ENCODE results near the gene CORIN. TPM values are rescaled to one million over a fixed set of nuclear protein-coding genes. Genes with fewer than 3 reads are reported as not detected.
A peak's percentile ranks its signal among the peaks of the same experiment; 100 is the strongest.

Gene CORIN
- total and polyA plus RNA-seq, 10 of the 15 experiments (the other 5 are each of a cell fraction or from before 2014, with no cell fraction given): 0.02 to 0.45 (median 0.09) TPM; not detected in 3

DNA sequence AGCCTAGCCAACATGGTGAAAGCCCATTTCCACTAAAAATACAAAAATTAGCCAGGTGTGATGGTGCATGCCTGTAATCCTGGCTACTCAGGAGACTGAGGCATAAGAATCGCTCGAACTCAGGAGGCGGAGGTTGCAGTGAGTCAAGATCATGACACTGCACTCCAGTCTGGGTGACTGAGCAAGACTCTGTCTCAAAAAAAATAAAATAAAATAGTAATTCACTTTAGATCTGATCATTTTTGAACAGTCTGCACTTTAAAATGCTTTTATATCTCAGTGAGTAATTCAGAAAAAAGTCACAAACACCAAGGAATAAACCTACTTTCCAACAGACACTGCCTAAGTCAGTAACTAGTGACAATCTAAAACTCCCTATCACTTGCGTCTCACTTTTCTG lies 25.6 kb upstream of the CORIN start:
- ChIA-PET RAD21 (ENCODE audit: unreplicated experiment) (no interaction called here), POLR2A (no interaction called here), SMC1A (ENCODE audit: uncharacterized antibody, unreplicated experiment) (interaction anchor here (1.1 kb wide), 1 partner anchor 24 kb away, joined by 3 read pairs; no protein-coding TSS in a partner anchor), CTCF (no interaction called here)
- BruUV-seq (replicated peaks): no TSS peak
- intact Hi-C loops (cut with micrococcal nuclease; ENCODE audit: unreplicated experiment): no loop called here
- no peaks in the 10 kb centered on the region for H3K9me3 ChIP-seq (replicated peaks; ENCODE audit: control insufficient read depth, insufficient read depth, low read length)
- H2AFZ ChIP-seq (ENCODE audit: control insufficient read depth, low read depth, low read length): no peak overlapping the region
- 73% methylated on average over 4 of the region's 4 CpGs for WGBS (ENCODE audit: insufficient coverage, insufficient replicate concordance, low lambda C conversion rate, missing lambda C conversion rate)
- TF ChIP-seq, protein P1, sequence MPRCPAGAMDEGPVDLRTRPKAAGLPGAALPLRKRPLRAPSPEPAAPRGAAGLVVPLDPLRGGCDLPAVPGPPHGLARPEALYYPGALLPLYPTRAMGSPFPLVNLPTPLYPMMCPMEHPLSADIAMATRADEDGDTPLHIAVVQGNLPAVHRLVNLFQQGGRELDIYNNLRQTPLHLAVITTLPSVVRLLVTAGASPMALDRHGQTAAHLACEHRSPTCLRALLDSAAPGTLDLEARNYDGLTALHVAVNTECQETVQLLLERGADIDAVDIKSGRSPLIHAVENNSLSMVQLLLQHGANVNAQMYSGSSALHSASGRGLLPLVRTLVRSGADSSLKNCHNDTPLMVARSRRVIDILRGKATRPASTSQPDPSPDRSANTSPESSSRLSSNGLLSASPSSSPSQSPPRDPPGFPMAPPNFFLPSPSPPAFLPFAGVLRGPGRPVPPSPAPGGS (IDR thresholded peaks at IDR 0.05; ENCODE audit: borderline replicate concordance, insufficient read depth, low read depth, low read length, poor library complexity, severe bottlenecking): peak; percentile 30
- TF ChIP-seq CREM (IDR thresholded peaks at IDR 0.05; ENCODE audit: low read depth): no peak
- ATAC-seq: no peak
- no peaks in the 10 kb centered on the region for H3K4me1 ChIP-seq (ENCODE audit: control insufficient read depth, insufficient read depth, low read length)
- FAIRE-seq: no peak
- H3K27ac ChIP-seq (ENCODE audit: control insufficient read depth, insufficient read depth): no peak overlapping the region
- no peaks in the 10 kb centered on the region; a peak in 1 of 4 replicates for H3K36me3 ChIP-seq (ENCODE audit: control insufficient read depth in 2 of 2, insufficient read depth in 2 of 2, low read length in 1 of 2)
- H3K27me3 ChIP-seq (replicated peaks in 1 of 2; ENCODE audit: control insufficient read depth in 2 of 2, insufficient read depth in 2 of 2, low read length in 1 of 2): no peaks in the 10 kb centered on the region
- in situ Hi-C loops (cut with MboI): no loop called here
- no peaks in the 10 kb centered on the region for H3K79me2 ChIP-seq (ENCODE audit: control insufficient read depth, insufficient read depth, low read length)
- H3K4me2 ChIP-seq (ENCODE audit: control insufficient read depth, insufficient read depth): no peak overlapping the region
- no peaks in the 10 kb centered on the region for H4K20me1 ChIP-seq (ENCODE audit: control insufficient read depth, insufficient read depth)
- DNase-seq (ENCODE audit: low read depth, low spot score): no peak
- no peak overlapping the region for H3K4me3 ChIP-seq
- no peak overlapping the region for H3K9ac ChIP-seq (ENCODE audit: control insufficient read depth, insufficient read depth, low read length)

DNA sequence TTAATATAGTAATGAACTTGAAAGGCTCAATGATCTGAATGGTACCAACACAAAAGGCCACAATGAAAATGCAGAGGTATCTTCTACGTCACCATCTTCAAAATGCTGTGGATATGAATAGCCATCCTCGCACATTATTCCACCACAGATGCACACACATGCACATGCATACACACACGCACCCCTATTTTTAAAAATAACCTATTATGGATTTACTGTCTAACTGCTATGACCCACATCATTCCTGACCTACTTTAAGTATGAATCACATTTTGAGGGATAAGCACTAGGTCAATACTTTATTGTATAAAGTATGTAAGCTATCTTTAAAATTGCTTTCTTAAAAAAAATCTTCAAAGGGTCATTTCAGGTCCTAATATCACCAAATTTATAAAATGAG lies 24.4 kb upstream of the CORIN start:
- FAIRE-seq: no peak
- intact Hi-C loops (cut with micrococcal nuclease; ENCODE audit: unreplicated experiment): no loop called here
- in situ Hi-C loops (cut with MboI): no loop called here

More for the DNA sequence above, 24.4 kb upstream of the CORIN start:
- ChIA-PET CTCF (no interaction called here), SMC1A (ENCODE audit: uncharacterized antibody, unreplicated experiment) (interaction anchor here (0.6 kb wide), 1 partner anchor 158 kb away, joined by 3 read pairs; no protein-coding TSS in a partner anchor), RAD21 (ENCODE audit: unreplicated experiment) (no interaction called here), POLR2A (no interaction called here)
- ATAC-seq (no peak), DNase-seq (ENCODE audit: low read depth, low spot score) (no peak)
- Histone ChIP-seq H3K4me1 (ENCODE audit: control insufficient read depth, insufficient read depth, low read length) (no peaks in the 10 kb centered on the region), H3K36me3 (ENCODE audit: control insufficient read depth in 2 of 2, insufficient read depth in 2 of 2, low read length in 1 of 2) (no peaks in the 10 kb centered on the region; a peak in 1 of 4 replicates), H3K9me3 (replicated peaks; ENCODE audit: control insufficient read depth, insufficient read depth, low read length) (no peaks in the 10 kb centered on the region), H3K79me2 (ENCODE audit: control insufficient read depth, insufficient read depth, low read length) (no peaks in the 10 kb centered on the region), H3K9ac (ENCODE audit: control insufficient read depth, insufficient read depth, low read length) (no peak overlapping the region), H4K20me1 (ENCODE audit: control insufficient read depth, insufficient read depth) (no peaks in the 10 kb centered on the region), H2AFZ (ENCODE audit: control insufficient read depth, low read depth, low read length) (no peak overlapping the region), H3K27me3 (replicated peaks in 1 of 2; ENCODE audit: control insufficient read depth in 2 of 2, insufficient read depth in 2 of 2, low read length in 1 of 2) (no peaks in the 10 kb centered on the region), H3K4me2 (ENCODE audit: control insufficient read depth, insufficient read depth) (no peak overlapping the region), H3K4me3 (no peak overlapping the region), H3K27ac (ENCODE audit: control insufficient read depth, insufficient read depth) (no peak overlapping the region)
- TF ChIP-seq CEBPB (IDR thresholded peaks at IDR 0.05; ENCODE audit: borderline replicate concordance in 1 of 2, low read depth in 2 of 2, low read length in 2 of 2) (no peak), SIX5 (IDR thresholded peaks at IDR 0.05; ENCODE audit: low read depth, low read length, severe bottlenecking) (no peak), CREB1 (IDR thresholded peaks at IDR 0.05; ENCODE audit: low read depth) (no peak), LARP7 (IDR thresholded peaks at IDR 0.05) (no peak), TARDBP (IDR thresholded peaks at IDR 0.05; ENCODE audit: borderline replicate concordance) (no peak), RBBP5 (conservative IDR thresholded peaks at IDR 0.05) (no peak), FOXM1 (IDR thresholded peaks at IDR 0.05; ENCODE audit: low read depth, low read length) (no peak)
- TF ChIP-seq, protein P1 (IDR thresholded peaks at IDR 0.05; ENCODE audit: borderline replicate concordance, insufficient read depth, low read depth, low read length, poor library complexity, severe bottlenecking): peak; percentile 79
- TF ChIP-seq, protein P2, sequence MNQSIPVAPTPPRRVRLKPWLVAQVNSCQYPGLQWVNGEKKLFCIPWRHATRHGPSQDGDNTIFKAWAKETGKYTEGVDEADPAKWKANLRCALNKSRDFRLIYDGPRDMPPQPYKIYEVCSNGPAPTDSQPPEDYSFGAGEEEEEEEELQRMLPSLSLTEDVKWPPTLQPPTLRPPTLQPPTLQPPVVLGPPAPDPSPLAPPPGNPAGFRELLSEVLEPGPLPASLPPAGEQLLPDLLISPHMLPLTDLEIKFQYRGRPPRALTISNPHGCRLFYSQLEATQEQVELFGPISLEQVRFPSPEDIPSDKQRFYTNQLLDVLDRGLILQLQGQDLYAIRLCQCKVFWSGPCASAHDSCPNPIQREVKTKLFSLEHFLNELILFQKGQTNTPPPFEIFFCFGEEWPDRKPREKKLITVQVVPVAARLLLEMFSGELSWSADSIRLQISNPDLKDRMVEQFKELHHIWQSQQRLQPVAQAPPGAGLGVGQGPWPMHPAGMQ (IDR thresholded peaks at IDR 0.05; ENCODE audit: borderline replicate concordance): no peak
- no TSS peak for BruUV-seq (replicated peaks)
- 99% methylated on average over 3 of the region's 3 CpGs for WGBS (ENCODE audit: insufficient coverage, insufficient replicate concordance, low lambda C conversion rate, missing lambda C conversion rate)

Data from GM12878 (cell line).